Endodermal cell (in vitro differentiated cells): ENCODE measurements around the gene RAD52. TPM values are rescaled to one million over a fixed set of nuclear protein-coding genes. Genes with fewer than 3 reads are reported as not detected.
A peak's percentile ranks its signal among the peaks of the same experiment; 100 is the strongest.

Experiments used
- DNase-seq: peaks from one replicate; pipeline ENCODE4 v3.0.0-alpha.2; 2017
- H3K27ac ChIP-seq: 2 replicates; pipeline ENCODE4 v1.5.1; 2013; ENCODE audit warnings: mild to moderate bottlenecking, low read depth, low read length, moderate library complexity
- H3K27me3 ChIP-seq: 2 replicates; pipeline ENCODE4 v1.6.1; 2013; ENCODE audit warnings: mild to moderate bottlenecking, low read length, moderate library complexity; ENCODE audit not compliant: insufficient read depth, control insufficient read depth, poor library complexity, severe bottlenecking
- H3K36me3 ChIP-seq: 2 replicates; pipeline ENCODE4 v1.7.0; 2013; ENCODE audit warnings: mild to moderate bottlenecking, low read length, moderate library complexity; ENCODE audit not compliant: control insufficient read depth, insufficient read depth
- H3K4me1 ChIP-seq: one replicate; pipeline ENCODE4 v1.7.0; 2013; ENCODE audit warnings: low read length; ENCODE audit not compliant: control insufficient read depth, insufficient read depth
- H3K4me3 ChIP-seq: 2 replicates; pipeline ENCODE4 v1.5.1; 2013; ENCODE audit warnings: mild to moderate bottlenecking, low read length, moderate library complexity
- H3K9ac ChIP-seq: 2 replicates; pipeline ENCODE4 v1.6.1; 2013; ENCODE audit warnings: mild to moderate bottlenecking, low read length, moderate library complexity; ENCODE audit not compliant: poor library complexity, severe bottlenecking; ENCODE audit errors: extremely low read depth
- H3K9me3 ChIP-seq: 2 replicates; pipeline ENCODE4 v1.6.1; 2013; ENCODE audit warnings: mild to moderate bottlenecking, low read length, moderate library complexity; ENCODE audit not compliant: control insufficient read depth
- H3K27ac Mint-ChIP-seq: 2 replicates; pipeline ENCODE4 v1.8.0; 2020; ENCODE audit warnings: mixed read lengths
- H3K27me3 Mint-ChIP-seq: 2 replicates; pipeline ENCODE4 v1.8.0; 2021; ENCODE audit warnings: mild to moderate bottlenecking, mixed read lengths; ENCODE audit not compliant: insufficient read depth
- H3K36me3 Mint-ChIP-seq: 2 replicates; pipeline ENCODE4 v1.8.0; 2020; ENCODE audit warnings: low read depth, mixed read lengths
- H3K4me1 Mint-ChIP-seq: 2 replicates; pipeline ENCODE4 v1.8.0; 2020; ENCODE audit warnings: mixed read lengths
- H3K4me3 Mint-ChIP-seq: 2 replicates; pipeline ENCODE4 v1.8.0; 2020; ENCODE audit warnings: mild to moderate bottlenecking, moderate library complexity, mixed read lengths
- H3K9me3 Mint-ChIP-seq: 2 replicates; pipeline ENCODE4 v1.8.0; 2020; ENCODE audit warnings: mild to moderate bottlenecking, mixed read lengths
- CTCF ChIP-seq: fragments of 200-600 bp; sonication (generic); conservative IDR thresholded peaks from 2 replicates; pipeline ENCODE4 v1.5.0; 2021; ENCODE audit warnings: antibody characterized with exemption, mild to moderate bottlenecking
- WGBS, 2 experiments: methylation state at CpG; one replicate each; pipeline versions ENCODE4 v1.1.5 to v1.1.7; 2013; ENCODE audit warnings: missing lambda C conversion rate in 2 of 2, mixed read lengths in 1 of 2; ENCODE audit not compliant: insufficient coverage in 1 of 2, insufficient read length in 1 of 2; 5-methylcytosine and 5-hydroxymethylcytosine counted together
- total RNA-seq, 2 donors: library from RNA; stranded (reverse); fragmentation: NEBNext Ultra II Directional in 1 of 2; extraction: Animal tissue kit (Norgen Biotek cat#: 25700) in 1 of 2; gene quantifications; 2 replicates in 1 of 2; 3 replicates in 1 of 2; pipeline ENCODE4 v1.2.1, GENCODE V29; 2021

Gene RAD52
- total RNA-seq, 2 donors from 2014 or later, result 24.3 to 35.1 TPM

- no peak for DNase-seq
- peaks cover 32% of the 10 kb centered on the region for H3K36me3 Mint-ChIP-seq
- peak overlapping the region; percentile 2 for H3K27ac Mint-ChIP-seq
Observed at GRCh38 chr12:946631-947030, 2.9 kb downstream of the RAD52 start.

GRCh38 chr12:946212-946611 lies 3.3 kb downstream of the RAD52 start:
- no peak for DNase-seq
- Mint-ChIP-seq H3K9me3 (no peaks in the 10 kb centered on the region), H3K36me3 (peaks cover 32% of the 10 kb centered on the region), H3K27ac (no peak overlapping the region), H3K27me3 (no peaks in the 10 kb centered on the region), H3K4me1 (peaks cover 3% of the 10 kb centered on the region), H3K4me3 (no peak overlapping the region)
- Histone ChIP-seq H3K4me1 (no peaks in the 10 kb centered on the region), H3K4me3 (no peak overlapping the region), H3K9me3 (no peaks in the 10 kb centered on the region), H3K27ac (no peak overlapping the region), H3K9ac (no peak overlapping the region), H3K27me3 (no peaks in the 10 kb centered on the region), H3K36me3 (peaks cover 26% of the 10 kb centered on the region)
- TF ChIP-seq CTCF, result no peak

More at GRCh38 chr12:946631-947030, 2.9 kb downstream of the RAD52 start:
- no peak overlapping the region for H3K9ac ChIP-seq
- H3K27me3 ChIP-seq, result no peaks in the 10 kb centered on the region
- H3K36me3 ChIP-seq, result peaks cover 25% of the 10 kb centered on the region
- WGBS, 2 experiments, result 90 to 91% methylated on average over 6 of the region's 6 CpGs
- no peak overlapping the region for H3K4me3 Mint-ChIP-seq
- peaks cover 3% of the 10 kb centered on the region for H3K4me1 Mint-ChIP-seq
- H3K9me3 ChIP-seq, result no peaks in the 10 kb centered on the region
- no peak overlapping the region for H3K27ac ChIP-seq
- no peak overlapping the region for H3K4me3 ChIP-seq
- no peak for TF ChIP-seq CTCF
- H3K4me1 ChIP-seq, result no peaks in the 10 kb centered on the region
- no peaks in the 10 kb centered on the region for H3K9me3 Mint-ChIP-seq
- no peaks in the 10 kb centered on the region for H3K27me3 Mint-ChIP-seq

- H3K4me3 Mint-ChIP-seq, result no peak overlapping the region
- no peaks in the 10 kb centered on the region for H3K27me3 ChIP-seq
Observed at GRCh38 chr12:944211-944610, 5.3 kb downstream of the RAD52 start.

More at GRCh38 chr12:944211-944610, 5.3 kb downstream of the RAD52 start:
- Histone ChIP-seq H3K9ac (no peak overlapping the region), H3K36me3 (peaks cover 40% of the 10 kb centered on the region), H3K27ac (no peak overlapping the region), H3K4me1 (no peaks in the 10 kb centered on the region), H3K9me3 (no peaks in the 10 kb centered on the region), H3K4me3 (no peak overlapping the region)
- peaks cover 3% of the 10 kb centered on the region for H3K4me1 Mint-ChIP-seq
- no peaks in the 10 kb centered on the region for H3K9me3 Mint-ChIP-seq
- peak overlapping the region; percentile 3 for H3K27ac Mint-ChIP-seq
- H3K36me3 Mint-ChIP-seq, result peaks cover 51% of the 10 kb centered on the region
- DNase-seq, result no peak
- H3K27me3 Mint-ChIP-seq, result no peaks in the 10 kb centered on the region
- no peak for TF ChIP-seq CTCF
- WGBS, 2 experiments, result 96 to 100% methylated on average over 5 to 7 of the region's 7 CpGs
